DOHH2 (cell line): ENCODE data around the gene CRYAB.

ENCODE experiments used
- H3F3A ChIP-seq: fragments of 200-600 bp; sonication (generic), shearing (Covaris generic); 2 replicates; pipeline ENCODE4 v1.6.0; 2016; ENCODE audit warnings: antibody characterized with exemption, mild to moderate bottlenecking; ENCODE audit not compliant: control insufficient read depth, insufficient read depth
- H3K27ac ChIP-seq: fragments of 200-600 bp; sonication (generic); 2 replicates; pipeline ENCODE4 v1.5.1; 2014; ENCODE audit warnings: low read depth, mild to moderate bottlenecking, low read length, moderate library complexity
- H3K27me3 ChIP-seq: fragments of 200-600 bp; sonication (generic); 2 replicates; pipeline ENCODE4 v1.6.1; 2014; ENCODE audit warnings: mild to moderate bottlenecking, low read length, mixed read lengths; ENCODE audit not compliant: control insufficient read depth
- H3K36me3 ChIP-seq: fragments of 200-600 bp; sonication (generic); 2 replicates; pipeline ENCODE4 v1.6.1; 2014; ENCODE audit warnings: mild to moderate bottlenecking, low read length, moderate library complexity, mixed read lengths; ENCODE audit not compliant: control insufficient read depth
- H3K4me1 ChIP-seq: fragments of 200-600 bp; sonication (generic); 2 replicates; pipeline ENCODE4 v1.6.1; 2014; ENCODE audit warnings: mild to moderate bottlenecking, low read length, mixed read lengths; ENCODE audit not compliant: control insufficient read depth
- H3K4me2 ChIP-seq: fragments of 200-600 bp; sonication (generic); 2 replicates; pipeline ENCODE4 v1.6.0; 2014; ENCODE audit warnings: mild to moderate bottlenecking, low read length, moderate library complexity
- H3K4me3 ChIP-seq: fragments of 200-600 bp; sonication (generic); 2 replicates; pipeline ENCODE4 v1.5.1; 2014; ENCODE audit warnings: mild to moderate bottlenecking, low read length, mixed read lengths
- H3K79me2 ChIP-seq: fragments of 200-600 bp; sonication (generic); 2 replicates; pipeline ENCODE4 v1.6.1; 2014; ENCODE audit warnings: mild to moderate bottlenecking, low read length, mixed read lengths; ENCODE audit not compliant: control insufficient read depth
- H3K9me2 ChIP-seq: fragments of 200-600 bp; sonication (generic); replicated peaks from 2 replicates; pipeline ENCODE4 v1.6.1; 2014; ENCODE audit warnings: mild to moderate bottlenecking, low read length, mixed read lengths; ENCODE audit not compliant: control insufficient read depth
- H3K9me3 ChIP-seq: fragments of 200-600 bp; sonication (generic); 2 replicates; pipeline ENCODE4 v1.6.1; 2014; ENCODE audit warnings: antibody characterized with exemption, low read length, mixed read lengths; ENCODE audit not compliant: control insufficient read depth, insufficient read depth
- H4K20me1 ChIP-seq: fragments of 200-600 bp; sonication (generic); 2 replicates; pipeline ENCODE4 v1.6.0; 2014; ENCODE audit warnings: low read depth, mild to moderate bottlenecking, antibody characterized with exemption, low read length, moderate library complexity; ENCODE audit not compliant: control insufficient read depth, insufficient read depth
- EZH2phosphoT487 ChIP-seq: fragments of 200-600 bp; sonication (generic); IDR thresholded peaks from 2 replicates; pipeline ENCODE4 v1.6.1; 2017; ENCODE audit warnings: borderline replicate concordance, mild to moderate bottlenecking, antibody characterized with exemption, low read length, moderate library complexity, mixed read lengths
- TF ChIP-seq, protein P1 (sequence below): fragments of 200-600 bp; sonication (generic); IDR thresholded peaks from one replicate; pipeline ENCODE4 v1.5.1; 2014; ENCODE audit warnings: antibody characterized with exemption, mild to moderate bottlenecking, low read depth, low read length; ENCODE audit not compliant: poor library complexity, severe bottlenecking

CRYAB gene

DNA sequence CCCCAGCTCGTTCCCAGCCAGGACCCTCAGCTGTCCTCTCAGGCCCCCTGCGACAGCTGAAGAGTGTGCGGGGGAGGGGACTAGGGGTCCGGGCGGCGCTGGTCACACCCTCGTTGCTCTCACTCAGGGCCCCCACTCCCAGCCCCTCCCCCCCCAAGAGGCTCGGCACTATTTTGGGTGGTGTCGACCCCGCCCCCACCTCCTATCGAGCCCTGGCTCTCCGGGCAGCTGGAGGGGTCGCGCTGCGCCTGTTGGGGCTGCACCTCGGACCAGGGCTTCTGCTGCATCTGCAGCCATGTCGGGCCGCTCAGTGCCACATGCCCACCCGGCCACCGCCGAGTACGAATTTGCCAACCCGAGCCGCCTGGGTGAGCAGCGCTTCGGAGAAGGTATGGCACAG is 965 bp upstream of the CRYAB start, which contains the start of gene HSPB2:
Gene HSPB2, plus strand, starts transcription at position 200 of the 400 bp plus-strand sequence. Its CDS starts 96 bp downstream, at position 296.
- H3K36me3 ChIP-seq: no peaks in the 10 kb centered on the region
- H3K4me3 ChIP-seq: no peak within 1 kb of the TSS
- H3K9me2 ChIP-seq: no peaks in the 10 kb centered on the region
- H3F3A ChIP-seq: no peaks in the 10 kb centered on the region
- peaks cover 56% of the 10 kb centered on the region for H3K27me3 ChIP-seq
- H3K27ac ChIP-seq: no peak within 1 kb of the TSS
- no peak within 1 kb of the TSS for H3K4me2 ChIP-seq
- no peaks in the 10 kb centered on the region for H3K9me3 ChIP-seq
- H3K4me1 ChIP-seq: no peaks in the 10 kb centered on the region
- no peaks in the 10 kb centered on the region for H4K20me1 ChIP-seq
- TF ChIP-seq, protein P1, sequence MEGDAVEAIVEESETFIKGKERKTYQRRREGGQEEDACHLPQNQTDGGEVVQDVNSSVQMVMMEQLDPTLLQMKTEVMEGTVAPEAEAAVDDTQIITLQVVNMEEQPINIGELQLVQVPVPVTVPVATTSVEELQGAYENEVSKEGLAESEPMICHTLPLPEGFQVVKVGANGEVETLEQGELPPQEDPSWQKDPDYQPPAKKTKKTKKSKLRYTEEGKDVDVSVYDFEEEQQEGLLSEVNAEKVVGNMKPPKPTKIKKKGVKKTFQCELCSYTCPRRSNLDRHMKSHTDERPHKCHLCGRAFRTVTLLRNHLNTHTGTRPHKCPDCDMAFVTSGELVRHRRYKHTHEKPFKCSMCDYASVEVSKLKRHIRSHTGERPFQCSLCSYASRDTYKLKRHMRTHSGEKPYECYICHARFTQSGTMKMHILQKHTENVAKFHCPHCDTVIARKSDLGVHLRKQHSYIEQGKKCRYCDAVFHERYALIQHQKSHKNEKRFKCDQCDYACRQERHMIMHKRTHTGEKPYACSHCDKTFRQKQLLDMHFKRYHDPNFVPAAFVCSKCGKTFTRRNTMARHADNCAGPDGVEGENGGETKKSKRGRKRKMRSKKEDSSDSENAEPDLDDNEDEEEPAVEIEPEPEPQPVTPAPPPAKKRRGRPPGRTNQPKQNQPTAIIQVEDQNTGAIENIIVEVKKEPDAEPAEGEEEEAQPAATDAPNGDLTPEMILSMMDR: no peak
- no peak for TF ChIP-seq EZH2phosphoT487
- H3K79me2 ChIP-seq: no peaks in the 10 kb centered on the region

DNA sequence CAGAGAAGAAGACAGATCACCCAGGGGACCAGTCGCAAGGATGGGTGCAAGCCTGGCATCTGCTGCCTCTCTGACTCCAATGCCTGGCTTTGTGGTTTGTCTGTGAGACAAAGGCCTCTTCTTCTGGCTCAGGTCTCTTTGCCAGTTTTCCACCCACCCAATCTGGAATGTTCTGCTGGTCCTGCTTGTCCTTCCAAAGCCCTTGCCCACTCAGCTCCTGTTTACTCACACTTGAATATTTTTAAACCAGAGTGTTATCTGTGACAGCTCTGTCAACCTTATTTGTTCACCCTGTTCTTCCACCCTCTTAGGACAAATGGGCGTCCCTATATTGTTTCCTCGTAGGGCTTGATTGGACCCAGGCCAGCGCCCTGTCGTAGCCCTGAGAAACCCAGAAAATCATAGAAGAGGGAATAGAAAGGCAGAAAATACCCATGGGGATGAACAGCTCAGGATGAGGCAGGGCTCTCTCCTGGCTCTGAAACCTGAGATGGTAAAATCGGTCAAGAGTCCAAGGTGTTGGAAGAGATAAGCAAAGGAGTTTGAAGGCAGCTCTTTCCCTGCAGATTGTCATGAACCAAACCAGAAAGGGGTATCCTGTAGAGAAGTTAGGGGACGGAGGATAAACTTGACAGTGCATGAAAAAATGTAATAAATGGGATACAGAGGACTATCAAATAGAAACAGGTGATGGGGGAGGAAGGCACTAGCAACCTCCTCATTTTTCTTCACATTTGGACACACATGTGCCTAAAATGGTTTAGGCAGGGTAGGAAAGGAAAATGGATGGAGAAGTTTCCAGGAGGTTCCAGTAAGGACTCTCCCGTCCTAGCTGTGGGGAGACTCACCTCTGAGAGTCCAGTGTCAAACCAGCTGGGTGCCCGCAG is 651 bp downstream of the CRYAB start:
- no peaks in the 10 kb centered on the region for H3K79me2 ChIP-seq
- H3K4me2 ChIP-seq: no peak overlapping the region
- no peak overlapping the region for H3K27ac ChIP-seq
- H3K27me3 ChIP-seq: peaks cover 48% of the 10 kb centered on the region
- TF ChIP-seq EZH2phosphoT487: no peak
- TF ChIP-seq, protein P1: no peak
- H3K36me3 ChIP-seq: no peaks in the 10 kb centered on the region
- H3F3A ChIP-seq: no peaks in the 10 kb centered on the region
- no peaks in the 10 kb centered on the region for H3K9me3 ChIP-seq
- H3K9me2 ChIP-seq: no peaks in the 10 kb centered on the region
- H3K4me3 ChIP-seq: no peak overlapping the region
- H3K4me1 ChIP-seq: no peaks in the 10 kb centered on the region
- no peaks in the 10 kb centered on the region for H4K20me1 ChIP-seq

DNA sequence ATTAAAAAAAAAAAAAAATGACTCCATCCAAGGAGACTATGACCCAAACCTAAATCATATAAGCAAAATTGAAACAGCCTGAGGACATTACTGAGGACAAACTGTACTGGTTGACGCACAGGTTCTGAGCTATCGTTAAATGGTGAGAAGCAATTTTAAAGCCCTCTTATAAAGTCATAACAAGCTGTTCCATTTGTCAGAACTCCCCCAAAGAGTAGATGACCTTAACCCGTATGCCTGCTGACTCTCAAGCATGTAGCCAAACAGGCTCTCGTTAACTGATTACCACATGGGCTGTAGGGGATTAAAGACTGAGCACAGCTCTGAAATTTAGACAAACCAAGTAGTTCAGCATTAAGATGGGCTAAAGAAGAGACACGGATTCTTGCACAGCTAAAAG is 2.2 kb downstream of the CRYAB start:
- Histone ChIP-seq H3F3A (no peaks in the 10 kb centered on the region), H3K27me3 (peaks cover 40% of the 10 kb centered on the region), H3K4me2 (no peak overlapping the region), H3K4me3 (no peak overlapping the region), H3K79me2 (no peaks in the 10 kb centered on the region), H3K27ac (no peak overlapping the region), H3K4me1 (no peaks in the 10 kb centered on the region), H3K9me3 (no peaks in the 10 kb centered on the region), H4K20me1 (no peaks in the 10 kb centered on the region), H3K9me2 (no peaks in the 10 kb centered on the region), H3K36me3 (no peaks in the 10 kb centered on the region)
- no peak for TF ChIP-seq EZH2phosphoT487
- TF ChIP-seq, protein P1: no peak
